Measurements from ENCODE around the gene JMJD8. TPM values are rescaled to one million over a fixed set of nuclear protein-coding genes. Genes with fewer than 3 reads are reported as not detected.

Gene JMJD8
- total and polyA plus RNA-seq, 10 of the 15 experiments (the other 5 are each of a cell fraction or from before 2014, with no cell fraction given) = 1.00 to 50.4 (median 30.7) TPM

- in situ Hi-C loops (cut with MboI) (no loop called here), intact Hi-C loops (cut with micrococcal nuclease; ENCODE audit: unreplicated experiment) (no loop called here)
- Histone ChIP-seq H3K27me3 (replicated peaks in 1 of 2; ENCODE audit: control insufficient read depth in 2 of 2, insufficient read depth in 2 of 2, low read length in 1 of 2) (no peaks in the 10 kb centered on the region), H4K20me1 (ENCODE audit: control insufficient read depth, insufficient read depth) (no peaks in the 10 kb centered on the region), H3K27ac (ENCODE audit: control insufficient read depth, insufficient read depth) (no peak overlapping the region), H3K9me3 (replicated peaks; ENCODE audit: control insufficient read depth, insufficient read depth, low read length) (no peaks in the 10 kb centered on the region), H3K9ac (ENCODE audit: control insufficient read depth, insufficient read depth, low read length) (no peak overlapping the region), H2AFZ (ENCODE audit: control insufficient read depth, low read depth, low read length) (no peak overlapping the region), H3K36me3 (ENCODE audit: control insufficient read depth in 2 of 2, insufficient read depth in 2 of 2, low read length in 1 of 2) (peaks cover 7 to 9% of the 10 kb centered on the region in 2 experiments; a peak in 3 of 4 replicates), H3K79me2 (ENCODE audit: control insufficient read depth, insufficient read depth, low read length) (no peaks in the 10 kb centered on the region; the same call in 1 of the 2 replicates), H3K4me3 (no peak overlapping the region), H3K4me2 (ENCODE audit: control insufficient read depth, insufficient read depth) (no peak overlapping the region), H3K4me1 (ENCODE audit: control insufficient read depth, insufficient read depth, low read length) (peaks cover 31% of the 10 kb centered on the region)
- BruUV-seq (replicated peaks) = no TSS peak
- ChIA-PET RAD21 (ENCODE audit: unreplicated experiment) (no interaction called here), CTCF (interaction anchor here (0.8 to 1.4 kb wide), 3 partner anchors 11 to 12 kb away, joined by 3 to 4 read pairs (median 4); partner anchors contain the start of gene ANTKMT), SMC1A (ENCODE audit: uncharacterized antibody, unreplicated experiment) (interaction anchor here (1.2 kb wide), 1 partner anchor 16 kb away, joined by 3 read pairs; no protein-coding TSS in a partner anchor), POLR2A (interaction anchor here (0.9 to 1.0 kb wide), 2 partner anchors 12 to 13 kb away, joined by 3 read pairs; no protein-coding TSS in a partner anchor)
- 89% methylated on average over 12 of the region's 12 CpGs for whole genome bisulfite sequencing (ENCODE audit: insufficient coverage, insufficient replicate concordance, low lambda C conversion rate, missing lambda C conversion rate)
- FAIRE-seq = no peak
- TF ChIP-seq CREM (IDR thresholded peaks at IDR 0.05; ENCODE audit: low read depth) = no peak
- TF ChIP-seq ZNF384 (IDR thresholded peaks at IDR 0.05; ENCODE audit: borderline replicate concordance, low read depth, low read length) = no peak
- no peak for TF ChIP-seq SMC3 (IDR thresholded peaks at IDR 0.05; ENCODE audit: borderline replicate concordance, low read length)
- TF ChIP-seq ZNF217 (IDR thresholded peaks at IDR 0.05) = no peak
- TF ChIP-seq KLF5 (IDR thresholded peaks at IDR 0.05; ENCODE audit: partially characterized antibody) = no peak
- TF ChIP-seq, protein P1, sequence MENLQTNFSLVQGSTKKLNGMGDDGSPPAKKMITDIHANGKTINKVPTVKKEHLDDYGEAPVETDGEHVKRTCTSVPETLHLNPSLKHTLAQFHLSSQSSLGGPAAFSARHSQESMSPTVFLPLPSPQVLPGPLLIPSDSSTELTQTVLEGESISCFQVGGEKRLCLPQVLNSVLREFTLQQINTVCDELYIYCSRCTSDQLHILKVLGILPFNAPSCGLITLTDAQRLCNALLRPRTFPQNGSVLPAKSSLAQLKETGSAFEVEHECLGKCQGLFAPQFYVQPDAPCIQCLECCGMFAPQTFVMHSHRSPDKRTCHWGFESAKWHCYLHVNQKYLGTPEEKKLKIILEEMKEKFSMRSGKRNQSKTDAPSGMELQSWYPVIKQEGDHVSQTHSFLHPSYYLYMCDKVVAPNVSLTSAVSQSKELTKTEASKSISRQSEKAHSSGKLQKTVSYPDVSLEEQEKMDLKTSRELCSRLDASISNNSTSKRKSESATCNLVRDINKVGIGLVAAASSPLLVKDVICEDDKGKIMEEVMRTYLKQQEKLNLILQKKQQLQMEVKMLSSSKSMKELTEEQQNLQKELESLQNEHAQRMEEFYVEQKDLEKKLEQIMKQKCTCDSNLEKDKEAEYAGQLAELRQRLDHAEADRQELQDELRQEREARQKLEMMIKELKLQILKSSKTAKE (IDR thresholded peaks at IDR 0.05; ENCODE audit: low read depth, poor library complexity, severe bottlenecking) = no peak
- TF ChIP-seq RUNX3 (IDR thresholded peaks at IDR 0.05; ENCODE audit: low read length) = no peak
- TF ChIP-seq ETV6 (conservative IDR thresholded peaks at IDR 0.05 in 1 of 2, IDR thresholded peaks at IDR 0.05 in 1 of 2; ENCODE audit: borderline replicate concordance in 1 of 2, low read depth in 1 of 2) = no peak
- TF ChIP-seq ZZZ3 (IDR thresholded peaks at IDR 0.05; ENCODE audit: control insufficient read depth, insufficient read length, low read depth) = no peak
- TF ChIP-seq NR2C2 (IDR thresholded peaks at IDR 0.05; ENCODE audit: borderline replicate concordance, control insufficient read depth, insufficient read length, low read depth) = no peak
- no peak for TF ChIP-seq RAD21 (IDR thresholded peaks at IDR 0.05; ENCODE audit: insufficient read depth, low read depth, low read length)
- TF ChIP-seq POU2F2 (IDR thresholded peaks at IDR 0.05; ENCODE audit: borderline replicate concordance, low read depth, low read length) = no peak
- TF ChIP-seq, protein P2, sequence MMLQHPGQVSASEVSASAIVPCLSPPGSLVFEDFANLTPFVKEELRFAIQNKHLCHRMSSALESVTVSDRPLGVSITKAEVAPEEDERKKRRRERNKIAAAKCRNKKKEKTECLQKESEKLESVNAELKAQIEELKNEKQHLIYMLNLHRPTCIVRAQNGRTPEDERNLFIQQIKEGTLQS (IDR thresholded peaks at IDR 0.05; ENCODE audit: borderline replicate concordance, extremely low read depth, low read depth, low read length) = no peak
- no peak for TF ChIP-seq RCOR1 (conservative IDR thresholded peaks at IDR 0.05; ENCODE audit: low read depth, low read length)
- TF ChIP-seq, protein P3, sequence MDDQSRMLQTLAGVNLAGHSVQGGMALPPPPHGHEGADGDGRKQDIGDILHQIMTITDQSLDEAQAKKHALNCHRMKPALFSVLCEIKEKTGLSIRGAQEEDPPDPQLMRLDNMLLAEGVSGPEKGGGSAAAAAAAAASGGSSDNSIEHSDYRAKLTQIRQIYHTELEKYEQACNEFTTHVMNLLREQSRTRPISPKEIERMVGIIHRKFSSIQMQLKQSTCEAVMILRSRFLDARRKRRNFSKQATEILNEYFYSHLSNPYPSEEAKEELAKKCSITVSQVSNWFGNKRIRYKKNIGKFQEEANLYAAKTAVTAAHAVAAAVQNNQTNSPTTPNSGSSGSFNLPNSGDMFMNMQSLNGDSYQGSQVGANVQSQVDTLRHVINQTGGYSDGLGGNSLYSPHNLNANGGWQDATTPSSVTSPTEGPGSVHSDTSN (IDR thresholded peaks at IDR 0.05; ENCODE audit: insufficient replicate concordance, low read depth, low read length) = no peak
- TF ChIP-seq, protein P4, sequence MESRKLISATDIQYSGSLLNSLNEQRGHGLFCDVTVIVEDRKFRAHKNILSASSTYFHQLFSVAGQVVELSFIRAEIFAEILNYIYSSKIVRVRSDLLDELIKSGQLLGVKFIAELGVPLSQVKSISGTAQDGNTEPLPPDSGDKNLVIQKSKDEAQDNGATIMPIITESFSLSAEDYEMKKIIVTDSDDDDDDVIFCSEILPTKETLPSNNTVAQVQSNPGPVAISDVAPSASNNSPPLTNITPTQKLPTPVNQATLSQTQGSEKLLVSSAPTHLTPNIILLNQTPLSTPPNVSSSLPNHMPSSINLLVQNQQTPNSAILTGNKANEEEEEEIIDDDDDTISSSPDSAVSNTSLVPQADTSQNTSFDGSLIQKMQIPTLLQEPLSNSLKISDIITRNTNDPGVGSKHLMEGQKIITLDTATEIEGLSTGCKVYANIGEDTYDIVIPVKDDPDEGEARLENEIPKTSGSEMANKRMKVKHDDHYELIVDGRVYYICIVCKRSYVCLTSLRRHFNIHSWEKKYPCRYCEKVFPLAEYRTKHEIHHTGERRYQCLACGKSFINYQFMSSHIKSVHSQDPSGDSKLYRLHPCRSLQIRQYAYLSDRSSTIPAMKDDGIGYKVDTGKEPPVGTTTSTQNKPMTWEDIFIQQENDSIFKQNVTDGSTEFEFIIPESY (IDR thresholded peaks at IDR 0.05) = no peak
- DNase-seq (ENCODE audit: low read depth, low spot score) = no peak
- ATAC-seq = no peak
Observed at GRCh38 chr16:732332-732731, 48.2 kb upstream of the JMJD8 start.
